NOMO-1 (cell line): ENCODE data around the gene CHPT1.
"Not testable (repeated sequence)": the region's sequence is repeated elsewhere in the genome, so short reads cannot be mapped to it uniquely, and the experiment has no call there.

ENCODE experiments used
- DNase-seq, 2 experiments: peaks; one replicate each; lab custom pipeline; 2025; ENCODE audit not compliant: unreplicated experiment in 2 of 2; lab: John Stamatoyannopoulos, UW

CHPT1 gene

GRCh38 chr12:101697197-101697929 lies at the start of gene CHPT1:
Gene CHPT1 (plus strand): TSS chr12:101697640. CDS start chr12:101697862, 222 bp downstream.
- peak; percentile 27 to 61 for DNase-seq

- DNase-seq: no peak
These were observed 49.7 kb upstream of the CHPT1 start for GRCh38 chr12:101647711-101648110.

GRCh38 chr12:101648195-101648594 lies 49.2 kb upstream of the CHPT1 start:
- peak in 1 of 2 experiments; percentile 18 for DNase-seq

GRCh38 chr12:101650346-101651117 lies 46.9 kb upstream of the CHPT1 start:
- no peak for DNase-seq

- DNase-seq: no peak
These were observed 44.4 kb upstream of the CHPT1 start for GRCh38 chr12:101653030-101653429.

- DNase-seq: no peak
These were observed 43.9 kb upstream of the CHPT1 start for GRCh38 chr12:101653503-101653902.

GRCh38 chr12:101654442-101654841 lies 43.0 kb upstream of the CHPT1 start:
- DNase-seq: no peak

GRCh38 chr12:101655393-101655792 lies 42.0 kb upstream of the CHPT1 start:
- DNase-seq: no peak

- not testable (repeated sequence) for DNase-seq
These were observed 36.8 kb upstream of the CHPT1 start for GRCh38 chr12:101660662-101661061.

- DNase-seq: no peak
These were observed 34.1 kb upstream of the CHPT1 start for GRCh38 chr12:101663298-101663697.

GRCh38 chr12:101664992-101665391 lies 32.4 kb upstream of the CHPT1 start:
- DNase-seq: no peak

- no peak for DNase-seq
These were observed 31.2 kb upstream of the CHPT1 start for GRCh38 chr12:101666052-101666728.

- DNase-seq: no peak
These were observed 29.8 kb upstream of the CHPT1 start for GRCh38 chr12:101667591-101667990.

GRCh38 chr12:101670007-101670671 lies 27.3 kb upstream of the CHPT1 start:
- peak; percentile 78 to 85 for DNase-seq

- DNase-seq: peak; percentile 71 to 91
These were observed 26.2 kb upstream of the CHPT1 start for GRCh38 chr12:101671157-101671791.

- peak; percentile 21 to 23 for DNase-seq
These were observed 25.6 kb upstream of the CHPT1 start for GRCh38 chr12:101671833-101672232.

- DNase-seq: no peak
These were observed 21.9 kb upstream of the CHPT1 start for GRCh38 chr12:101675555-101675954.

GRCh38 chr12:101676497-101676896 lies 20.9 kb upstream of the CHPT1 start:
- not testable (repeated sequence) for DNase-seq

GRCh38 chr12:101678081-101678480 lies 19.4 kb upstream of the CHPT1 start:
- DNase-seq: no peak

- no peak for DNase-seq
These were observed 17.2 kb upstream of the CHPT1 start for GRCh38 chr12:101680240-101680639.
